ENCODE data around the gene RBMS3. TPM values are rescaled to one million over a fixed set of nuclear protein-coding genes. Genes with fewer than 3 reads are reported as not detected.

The RBMS3 gene
- total RNA-seq, 1 experiment from 2014 or later: 8.7 TPM

GRCh38 chr3:29410220-29410619 is 129.3 kb downstream of the RBMS3 start:
- peaks cover 51% of the 10 kb centered on the region for H3K4me1 Mint-ChIP-seq
- H3K27ac Mint-ChIP-seq: no peak overlapping the region
- POLR2A ChIA-PET: no interaction called here
- CTCF ChIA-PET: no interaction called here
- TF ChIP-seq, protein P1, sequence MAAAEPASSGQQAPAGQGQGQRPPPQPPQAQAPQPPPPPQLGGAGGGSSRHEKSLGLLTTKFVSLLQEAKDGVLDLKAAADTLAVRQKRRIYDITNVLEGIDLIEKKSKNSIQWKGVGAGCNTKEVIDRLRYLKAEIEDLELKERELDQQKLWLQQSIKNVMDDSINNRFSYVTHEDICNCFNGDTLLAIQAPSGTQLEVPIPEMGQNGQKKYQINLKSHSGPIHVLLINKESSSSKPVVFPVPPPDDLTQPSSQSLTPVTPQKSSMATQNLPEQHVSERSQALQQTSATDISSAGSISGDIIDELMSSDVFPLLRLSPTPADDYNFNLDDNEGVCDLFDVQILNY (CRISPR knock-in tag; IDR thresholded peaks at IDR 0.05): no peak
- TF ChIP-seq, protein P2, sequence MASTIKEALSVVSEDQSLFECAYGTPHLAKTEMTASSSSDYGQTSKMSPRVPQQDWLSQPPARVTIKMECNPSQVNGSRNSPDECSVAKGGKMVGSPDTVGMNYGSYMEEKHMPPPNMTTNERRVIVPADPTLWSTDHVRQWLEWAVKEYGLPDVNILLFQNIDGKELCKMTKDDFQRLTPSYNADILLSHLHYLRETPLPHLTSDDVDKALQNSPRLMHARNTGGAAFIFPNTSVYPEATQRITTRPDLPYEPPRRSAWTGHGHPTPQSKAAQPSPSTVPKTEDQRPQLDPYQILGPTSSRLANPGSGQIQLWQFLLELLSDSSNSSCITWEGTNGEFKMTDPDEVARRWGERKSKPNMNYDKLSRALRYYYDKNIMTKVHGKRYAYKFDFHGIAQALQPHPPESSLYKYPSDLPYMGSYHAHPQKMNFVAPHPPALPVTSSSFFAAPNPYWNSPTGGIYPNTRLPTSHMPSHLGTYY (CRISPR knock-in tag; IDR thresholded peaks at IDR 0.05): no peak
- TF ChIP-seq, protein P3, sequence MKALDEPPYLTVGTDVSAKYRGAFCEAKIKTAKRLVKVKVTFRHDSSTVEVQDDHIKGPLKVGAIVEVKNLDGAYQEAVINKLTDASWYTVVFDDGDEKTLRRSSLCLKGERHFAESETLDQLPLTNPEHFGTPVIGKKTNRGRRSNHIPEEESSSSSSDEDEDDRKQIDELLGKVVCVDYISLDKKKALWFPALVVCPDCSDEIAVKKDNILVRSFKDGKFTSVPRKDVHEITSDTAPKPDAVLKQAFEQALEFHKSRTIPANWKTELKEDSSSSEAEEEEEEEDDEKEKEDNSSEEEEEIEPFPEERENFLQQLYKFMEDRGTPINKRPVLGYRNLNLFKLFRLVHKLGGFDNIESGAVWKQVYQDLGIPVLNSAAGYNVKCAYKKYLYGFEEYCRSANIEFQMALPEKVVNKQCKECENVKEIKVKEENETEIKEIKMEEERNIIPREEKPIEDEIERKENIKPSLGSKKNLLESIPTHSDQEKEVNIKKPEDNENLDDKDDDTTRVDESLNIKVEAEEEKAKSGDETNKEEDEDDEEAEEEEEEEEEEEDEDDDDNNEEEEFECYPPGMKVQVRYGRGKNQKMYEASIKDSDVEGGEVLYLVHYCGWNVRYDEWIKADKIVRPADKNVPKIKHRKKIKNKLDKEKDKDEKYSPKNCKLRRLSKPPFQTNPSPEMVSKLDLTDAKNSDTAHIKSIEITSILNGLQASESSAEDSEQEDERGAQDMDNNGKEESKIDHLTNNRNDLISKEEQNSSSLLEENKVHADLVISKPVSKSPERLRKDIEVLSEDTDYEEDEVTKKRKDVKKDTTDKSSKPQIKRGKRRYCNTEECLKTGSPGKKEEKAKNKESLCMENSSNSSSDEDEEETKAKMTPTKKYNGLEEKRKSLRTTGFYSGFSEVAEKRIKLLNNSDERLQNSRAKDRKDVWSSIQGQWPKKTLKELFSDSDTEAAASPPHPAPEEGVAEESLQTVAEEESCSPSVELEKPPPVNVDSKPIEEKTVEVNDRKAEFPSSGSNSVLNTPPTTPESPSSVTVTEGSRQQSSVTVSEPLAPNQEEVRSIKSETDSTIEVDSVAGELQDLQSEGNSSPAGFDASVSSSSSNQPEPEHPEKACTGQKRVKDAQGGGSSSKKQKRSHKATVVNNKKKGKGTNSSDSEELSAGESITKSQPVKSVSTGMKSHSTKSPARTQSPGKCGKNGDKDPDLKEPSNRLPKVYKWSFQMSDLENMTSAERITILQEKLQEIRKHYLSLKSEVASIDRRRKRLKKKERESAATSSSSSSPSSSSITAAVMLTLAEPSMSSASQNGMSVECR (CRISPR knock-in tag; IDR thresholded peaks at IDR 0.05; ENCODE audit: borderline replicate concordance): no peak
- TF ChIP-seq GTF2I (CRISPR knock-in tag; conservative IDR thresholded peaks at IDR 0.05) (no peak), IRF2 (CRISPR knock-in tag; IDR thresholded peaks at IDR 0.05; ENCODE audit: borderline replicate concordance, low read depth) (no peak), ZNF138 (CRISPR knock-in tag; conservative IDR thresholded peaks at IDR 0.05) (no peak), NR2C2 (CRISPR knock-in tag; IDR thresholded peaks at IDR 0.05) (no peak)
- TF ChIP-seq, protein P4, sequence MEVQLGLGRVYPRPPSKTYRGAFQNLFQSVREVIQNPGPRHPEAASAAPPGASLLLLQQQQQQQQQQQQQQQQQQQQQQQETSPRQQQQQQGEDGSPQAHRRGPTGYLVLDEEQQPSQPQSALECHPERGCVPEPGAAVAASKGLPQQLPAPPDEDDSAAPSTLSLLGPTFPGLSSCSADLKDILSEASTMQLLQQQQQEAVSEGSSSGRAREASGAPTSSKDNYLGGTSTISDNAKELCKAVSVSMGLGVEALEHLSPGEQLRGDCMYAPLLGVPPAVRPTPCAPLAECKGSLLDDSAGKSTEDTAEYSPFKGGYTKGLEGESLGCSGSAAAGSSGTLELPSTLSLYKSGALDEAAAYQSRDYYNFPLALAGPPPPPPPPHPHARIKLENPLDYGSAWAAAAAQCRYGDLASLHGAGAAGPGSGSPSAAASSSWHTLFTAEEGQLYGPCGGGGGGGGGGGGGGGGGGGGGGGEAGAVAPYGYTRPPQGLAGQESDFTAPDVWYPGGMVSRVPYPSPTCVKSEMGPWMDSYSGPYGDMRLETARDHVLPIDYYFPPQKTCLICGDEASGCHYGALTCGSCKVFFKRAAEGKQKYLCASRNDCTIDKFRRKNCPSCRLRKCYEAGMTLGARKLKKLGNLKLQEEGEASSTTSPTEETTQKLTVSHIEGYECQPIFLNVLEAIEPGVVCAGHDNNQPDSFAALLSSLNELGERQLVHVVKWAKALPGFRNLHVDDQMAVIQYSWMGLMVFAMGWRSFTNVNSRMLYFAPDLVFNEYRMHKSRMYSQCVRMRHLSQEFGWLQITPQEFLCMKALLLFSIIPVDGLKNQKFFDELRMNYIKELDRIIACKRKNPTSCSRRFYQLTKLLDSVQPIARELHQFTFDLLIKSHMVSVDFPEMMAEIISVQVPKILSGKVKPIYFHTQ (CRISPR knock-in tag; IDR thresholded peaks at IDR 0.05): no peak
- TF ChIP-seq, protein P5, sequence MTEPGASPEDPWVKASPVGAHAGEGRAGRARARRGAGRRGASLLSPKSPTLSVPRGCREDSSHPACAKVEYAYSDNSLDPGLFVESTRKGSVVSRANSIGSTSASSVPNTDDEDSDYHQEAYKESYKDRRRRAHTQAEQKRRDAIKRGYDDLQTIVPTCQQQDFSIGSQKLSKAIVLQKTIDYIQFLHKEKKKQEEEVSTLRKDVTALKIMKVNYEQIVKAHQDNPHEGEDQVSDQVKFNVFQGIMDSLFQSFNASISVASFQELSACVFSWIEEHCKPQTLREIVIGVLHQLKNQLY (CRISPR knock-in tag; IDR thresholded peaks at IDR 0.05): no peak
- TF ChIP-seq, protein P6, sequence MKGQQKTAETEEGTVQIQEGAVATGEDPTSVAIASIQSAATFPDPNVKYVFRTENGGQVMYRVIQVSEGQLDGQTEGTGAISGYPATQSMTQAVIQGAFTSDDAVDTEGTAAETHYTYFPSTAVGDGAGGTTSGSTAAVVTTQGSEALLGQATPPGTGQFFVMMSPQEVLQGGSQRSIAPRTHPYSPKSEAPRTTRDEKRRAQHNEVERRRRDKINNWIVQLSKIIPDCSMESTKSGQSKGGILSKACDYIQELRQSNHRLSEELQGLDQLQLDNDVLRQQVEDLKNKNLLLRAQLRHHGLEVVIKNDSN (CRISPR knock-in tag; IDR thresholded peaks at IDR 0.05): no peak
- H3K4me3 Mint-ChIP-seq: no peak overlapping the region
- H3K27me3 Mint-ChIP-seq (ENCODE audit: low read depth): no peaks in the 10 kb centered on the region
- DNase-seq (ENCODE audit: low spot score): no peak
- H3K9me3 Mint-ChIP-seq: no peaks in the 10 kb centered on the region
- no peaks in the 10 kb centered on the region for H3K36me3 Mint-ChIP-seq
- ATAC-seq: no peak; the same call in 1 of the 2 replicates

DNA sequence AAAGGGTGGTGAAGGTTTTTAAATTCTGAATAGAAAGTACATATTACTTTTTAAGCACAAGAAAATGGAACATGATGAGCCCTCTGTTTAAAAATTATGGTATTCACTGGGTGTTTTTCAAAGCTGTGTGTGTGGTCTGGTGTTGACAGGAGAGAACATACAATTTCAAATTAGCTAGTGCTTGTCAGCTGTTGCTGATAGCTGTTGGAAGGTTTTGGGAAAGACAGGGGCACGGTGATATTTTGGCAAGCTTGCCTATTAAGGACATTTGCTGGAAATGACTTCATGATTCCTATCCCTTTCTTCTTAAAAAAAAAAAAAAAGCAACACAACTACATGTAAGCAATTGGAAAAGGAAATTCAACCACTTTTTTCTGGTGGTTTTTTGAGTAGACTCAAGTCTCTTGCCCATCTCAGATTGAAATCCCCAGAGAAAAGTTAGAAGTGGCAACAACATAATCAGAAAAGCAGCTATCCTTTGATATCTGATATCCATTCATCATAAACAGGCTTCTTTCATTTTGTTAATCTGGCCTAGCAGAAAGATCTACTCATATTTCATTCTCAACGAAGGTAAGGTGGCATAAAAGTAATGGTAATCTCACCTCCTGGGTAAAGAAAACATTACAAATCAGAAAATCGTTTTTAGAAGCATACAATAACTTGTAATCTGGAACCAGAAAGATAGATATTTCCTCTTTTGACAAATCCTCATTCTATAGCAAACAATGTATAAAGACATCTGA is 130.0 kb downstream of the RBMS3 start:
- TF ChIP-seq ZNF317 (CRISPR knock-in tag; IDR thresholded peaks at IDR 0.05; ENCODE audit: borderline replicate concordance, low read depth): no peak
- TF ChIP-seq, protein P7, sequence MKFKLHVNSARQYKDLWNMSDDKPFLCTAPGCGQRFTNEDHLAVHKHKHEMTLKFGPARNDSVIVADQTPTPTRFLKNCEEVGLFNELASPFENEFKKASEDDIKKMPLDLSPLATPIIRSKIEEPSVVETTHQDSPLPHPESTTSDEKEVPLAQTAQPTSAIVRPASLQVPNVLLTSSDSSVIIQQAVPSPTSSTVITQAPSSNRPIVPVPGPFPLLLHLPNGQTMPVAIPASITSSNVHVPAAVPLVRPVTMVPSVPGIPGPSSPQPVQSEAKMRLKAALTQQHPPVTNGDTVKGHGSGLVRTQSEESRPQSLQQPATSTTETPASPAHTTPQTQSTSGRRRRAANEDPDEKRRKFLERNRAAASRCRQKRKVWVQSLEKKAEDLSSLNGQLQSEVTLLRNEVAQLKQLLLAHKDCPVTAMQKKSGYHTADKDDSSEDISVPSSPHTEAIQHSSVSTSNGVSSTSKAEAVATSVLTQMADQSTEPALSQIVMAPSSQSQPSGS (CRISPR knock-in tag; IDR thresholded peaks at IDR 0.05; ENCODE audit: borderline replicate concordance, low read depth): no peak
- TF ChIP-seq GRHL2 (CRISPR knock-in tag; IDR thresholded peaks at IDR 0.05; ENCODE audit: insufficient replicate concordance, severe bottlenecking): no peak
- TF ChIP-seq TCF7 (CRISPR knock-in tag; IDR thresholded peaks at IDR 0.05; ENCODE audit: low read depth): no peak
- no peak for TF ChIP-seq SMAD4 (CRISPR knock-in tag; IDR thresholded peaks at IDR 0.05)
- ChIA-PET POLR2A (no interaction called here), CTCF (no interaction called here)
- peaks cover 49% of the 10 kb centered on the region for H3K4me1 Mint-ChIP-seq
- no peak overlapping the region for H3K4me3 Mint-ChIP-seq
- H3K27ac Mint-ChIP-seq: peak overlapping the region; percentile 34
- ATAC-seq (no peak), DNase-seq (ENCODE audit: low spot score) (no peak)
- H3K27me3 Mint-ChIP-seq (ENCODE audit: low read depth): no peaks in the 10 kb centered on the region
- H3K9me3 Mint-ChIP-seq: no peaks in the 10 kb centered on the region
- H3K36me3 Mint-ChIP-seq: no peaks in the 10 kb centered on the region

All from WTC11 (cell line).